Right cardiac atrium (tissue), 5 donors: ENCODE measurements around the gene EIF2B1. TPM values are rescaled to one million over a fixed set of nuclear protein-coding genes. Genes with fewer than 3 reads are reported as not detected.

Source experiments
- polyA plus RNA-seq: library from polyadenylated mRNA; stranded (reverse); fragments of 200-250 nt; gene quantifications from one replicate; pipeline ENCODE4 v1.2.3, GENCODE V29; 2013
- total RNA-seq, 4 donors: library from RNA; stranded (reverse); fragmentation: NEBNext Ultra II Directional; extraction: Animal tissue kit (Norgen Biotek cat#: 25700); gene quantifications; one replicate each; pipeline ENCODE4 v1.2.1, GENCODE V29; 2021
- donor health status: healthy with polysubstance abuse.
- donor health status: DM: no; HTN: yes; CAD: no.
- donor health status: DM: no; HTN: no; CAD: no.
- donor health status: DM: no; HTN: yes; CAD: no; lungs with severe emphysema.
- donor health status: DM: yes; HTN: yes; CAD: no.

The EIF2B1 gene
- total and polyA plus RNA-seq, 5 donors, result 20.8 to 30.6 (median 29.0) TPM

Other genes with a start within 250 kb of the EIF2B1 start
- 10 to 100 TPM; 19.8 to 26.8 (median 22.6) TPM for gene KMT5A, start 249.6 kb downstream of the EIF2B1 start, total RNA-seq
- 15.1 TPM for gene KMT5A, start 249.6 kb downstream of the EIF2B1 start, polyA plus RNA-seq
- gene RILPL2, start 197.0 kb downstream of the EIF2B1 start, total RNA-seq, result 1 to 10 TPM; 3.4 to 4.0 (median 3.8) TPM
- 4.3 TPM for gene RILPL2, start 197.0 kb downstream of the EIF2B1 start, polyA plus RNA-seq
- gene SNRNP35, start 175.5 kb downstream of the EIF2B1 start, total RNA-seq, result 10 to 100 TPM; 19.2 to 26.6 (median 26.1) TPM
- 48.1 TPM for gene SNRNP35, start 175.5 kb downstream of the EIF2B1 start, polyA plus RNA-seq
- 100 to 1,000 TPM; 118 to 146 (median 133) TPM for gene RILPL1, start 100.0 kb downstream of the EIF2B1 start, total RNA-seq
- gene RILPL1, start 100.0 kb downstream of the EIF2B1 start, polyA plus RNA-seq, result 127 TPM
- 100 to 1,000 TPM; 161 to 253 (median 180) TPM for gene TMED2, start 49.1 kb downstream of the EIF2B1 start, total RNA-seq
- 90.9 TPM for gene TMED2, start 49.1 kb downstream of the EIF2B1 start, polyA plus RNA-seq
- 1 to 10 TPM; 7.7 to 8.3 (median 8.2) TPM for gene DDX55, start 31.6 kb downstream of the EIF2B1 start, total RNA-seq
- gene DDX55, start 31.6 kb downstream of the EIF2B1 start, polyA plus RNA-seq, result 6.6 TPM
- 10 to 100 TPM; 12.5 to 15.3 (median 13.1) TPM for gene GTF2H3, start 143 bp upstream of the EIF2B1 start, total RNA-seq
- gene GTF2H3, start 143 bp upstream of the EIF2B1 start, polyA plus RNA-seq, result 5.6 TPM
- 1 to 10 TPM; 4.5 to 5.8 (median 4.7) TPM for gene TCTN2, start 37.4 kb upstream of the EIF2B1 start, total RNA-seq
- 3.2 TPM for gene TCTN2, start 37.4 kb upstream of the EIF2B1 start, polyA plus RNA-seq
- 10 to 100 TPM; 11.6 to 19.7 (median 13.4) TPM for gene ATP6V0A2, start 78.7 kb upstream of the EIF2B1 start, total RNA-seq
- 4.6 TPM for gene ATP6V0A2, start 78.7 kb upstream of the EIF2B1 start, polyA plus RNA-seq
- under 1 TPM in 3 of 4 donors, not detected in 1; 0.06 to 0.09 (median 0.06) TPM for gene DNAH10, start 128.6 kb upstream of the EIF2B1 start, total RNA-seq
- gene DNAH10, start 128.6 kb upstream of the EIF2B1 start, polyA plus RNA-seq, result 0.11 TPM